Measurements from ENCODE around the gene CAPZB.

CAPZB gene

GRCh38 chr1:19426294-19427086, 58.8 kb downstream of the CAPZB start:
- DNase-seq = no peak

DNA sequence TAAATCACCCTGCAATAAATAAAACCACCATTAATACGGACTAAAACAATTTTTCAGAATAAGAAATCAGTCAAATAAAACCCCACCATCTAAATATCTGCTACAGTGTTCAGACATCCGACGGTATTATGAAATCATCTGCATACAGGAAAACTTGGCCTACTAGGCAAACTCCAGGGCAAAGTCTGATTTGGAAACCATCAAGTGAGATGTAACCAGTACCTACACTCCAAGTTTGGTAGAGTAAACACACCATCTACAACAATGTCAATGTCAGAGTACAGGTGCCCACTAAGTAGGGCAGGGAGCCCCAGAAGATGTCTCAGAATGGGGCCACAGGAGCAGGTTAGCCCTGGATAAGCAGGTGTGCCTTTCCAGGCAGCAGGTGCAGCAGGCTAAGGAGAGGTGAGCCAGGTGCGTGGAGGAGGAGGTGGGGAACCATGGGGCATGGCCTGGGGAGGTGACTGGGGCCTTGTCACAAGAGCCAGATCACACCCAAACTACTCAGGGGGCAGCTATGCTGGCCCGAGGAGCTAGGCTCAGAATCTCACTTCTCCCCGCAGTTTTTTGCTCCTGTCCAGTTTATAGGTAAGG, 59.6 kb downstream of the CAPZB start:
- DNase-seq = no peak

GRCh38 chr1:19424651-19425570, 60.4 kb downstream of the CAPZB start:
- no peak for DNase-seq

- peak; percentile 57 for DNase-seq
These were observed 62.2 kb downstream of the CAPZB start for GRCh38 chr1:19423130-19423529.

GRCh38 chr1:19421365-19421764, 64.0 kb downstream of the CAPZB start:
- DNase-seq = no peak

- DNase-seq = no peak
These were observed 64.7 kb downstream of the CAPZB start for GRCh38 chr1:19420606-19421005.

DNA sequence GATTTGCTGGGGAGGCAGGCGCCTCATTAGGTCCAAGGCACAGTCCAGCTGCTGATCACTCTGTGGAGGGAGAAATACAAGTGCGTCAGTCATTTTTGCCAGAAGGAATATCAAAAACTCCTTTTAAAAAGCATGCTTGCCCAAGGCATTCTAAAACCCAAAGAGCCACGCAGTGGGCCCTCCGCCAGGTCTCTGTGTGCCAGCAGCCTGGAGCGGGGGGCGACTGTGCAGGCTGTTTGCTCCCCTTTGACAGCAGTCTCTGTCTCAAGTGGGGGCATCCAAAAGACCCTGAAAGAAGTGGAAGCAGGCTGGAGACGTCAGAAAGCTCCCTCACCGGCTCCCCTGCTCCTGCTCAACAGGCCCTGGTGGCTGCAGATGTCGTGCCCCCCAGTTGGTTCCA, 65.6 kb downstream of the CAPZB start:
- DNase-seq = no peak

DNA sequence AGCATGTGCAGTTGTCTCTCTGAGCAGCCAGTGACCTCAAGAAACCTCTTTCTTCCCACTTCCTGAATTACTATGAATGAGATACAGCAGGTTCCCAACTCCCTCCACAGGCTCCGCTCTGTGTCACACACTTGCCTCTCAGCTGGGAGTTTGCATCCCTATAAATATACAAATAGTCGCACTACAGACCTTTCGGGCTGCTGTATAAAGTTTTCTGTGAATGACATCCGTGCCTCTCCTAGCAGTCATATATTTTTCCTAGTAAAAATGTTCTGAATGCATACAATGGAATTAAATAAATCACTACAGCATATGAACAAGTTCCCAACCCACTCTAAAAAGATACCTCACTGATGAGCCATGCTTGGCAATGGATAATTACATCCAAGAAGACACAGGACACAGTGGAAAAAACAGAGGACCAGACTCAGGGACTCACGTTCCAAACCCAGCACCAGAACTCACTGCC, 66.8 kb downstream of the CAPZB start:
- DNase-seq = peak; percentile 40

- no peak for DNase-seq
These were observed 68.3 kb downstream of the CAPZB start for GRCh38 chr1:19416921-19417470.

DNA sequence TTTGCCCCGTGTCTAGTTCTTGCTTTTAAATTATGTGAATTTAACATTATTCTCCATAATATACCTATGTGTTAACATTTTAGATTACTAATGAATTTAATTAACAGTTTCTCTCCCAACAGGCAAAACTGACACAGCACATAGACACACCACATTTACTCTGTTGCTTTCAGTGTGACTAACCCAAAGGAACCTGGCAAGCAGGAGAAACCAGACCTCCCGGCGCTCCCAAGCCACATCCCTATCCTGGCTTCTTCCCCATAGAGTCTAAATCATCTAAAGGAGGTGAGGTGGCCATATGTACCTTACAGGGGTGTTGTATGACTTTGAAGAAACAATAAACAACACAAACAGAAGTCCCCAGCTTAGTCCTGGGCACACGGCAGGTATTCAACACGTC, 69.2 kb downstream of the CAPZB start:
- no peak for DNase-seq

- DNase-seq = no peak
These were observed 70.7 kb downstream of the CAPZB start for GRCh38 chr1:19414515-19415121.

DNA sequence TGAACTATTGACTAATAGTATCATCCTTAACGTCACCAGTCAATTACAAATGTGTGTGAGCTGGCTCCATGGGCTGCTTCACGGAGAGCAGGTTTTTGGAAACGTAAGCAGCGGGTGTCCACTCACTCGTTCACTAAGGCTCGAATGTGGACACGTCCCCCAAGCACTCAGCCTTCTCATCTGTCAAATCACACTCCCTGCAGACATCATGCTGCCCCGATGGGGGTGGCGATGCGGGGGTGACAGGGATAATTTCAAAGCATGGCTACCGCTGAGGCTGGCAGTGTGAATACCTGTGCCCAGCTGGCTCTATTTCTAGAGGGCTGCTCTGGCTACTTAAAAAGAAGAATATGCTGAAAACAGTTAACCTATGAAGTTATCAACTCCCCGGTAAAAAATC, 71.3 kb downstream of the CAPZB start:
- no peak for DNase-seq

- no peak for DNase-seq
These were observed 72.7 kb downstream of the CAPZB start for GRCh38 chr1:19412654-19413053.

- no peak for DNase-seq
These were observed 73.7 kb downstream of the CAPZB start for GRCh38 chr1:19411612-19412011.

GRCh38 chr1:19410393-19410792, 74.9 kb downstream of the CAPZB start:
- no peak for DNase-seq

GRCh38 chr1:19409477-19410341, 75.6 kb downstream of the CAPZB start:
- DNase-seq = no peak

GRCh38 chr1:19407494-19408096, 77.7 kb downstream of the CAPZB start:
- DNase-seq = no peak

GRCh38 chr1:19406680-19407079, 78.7 kb downstream of the CAPZB start:
- DNase-seq = no peak

DNA sequence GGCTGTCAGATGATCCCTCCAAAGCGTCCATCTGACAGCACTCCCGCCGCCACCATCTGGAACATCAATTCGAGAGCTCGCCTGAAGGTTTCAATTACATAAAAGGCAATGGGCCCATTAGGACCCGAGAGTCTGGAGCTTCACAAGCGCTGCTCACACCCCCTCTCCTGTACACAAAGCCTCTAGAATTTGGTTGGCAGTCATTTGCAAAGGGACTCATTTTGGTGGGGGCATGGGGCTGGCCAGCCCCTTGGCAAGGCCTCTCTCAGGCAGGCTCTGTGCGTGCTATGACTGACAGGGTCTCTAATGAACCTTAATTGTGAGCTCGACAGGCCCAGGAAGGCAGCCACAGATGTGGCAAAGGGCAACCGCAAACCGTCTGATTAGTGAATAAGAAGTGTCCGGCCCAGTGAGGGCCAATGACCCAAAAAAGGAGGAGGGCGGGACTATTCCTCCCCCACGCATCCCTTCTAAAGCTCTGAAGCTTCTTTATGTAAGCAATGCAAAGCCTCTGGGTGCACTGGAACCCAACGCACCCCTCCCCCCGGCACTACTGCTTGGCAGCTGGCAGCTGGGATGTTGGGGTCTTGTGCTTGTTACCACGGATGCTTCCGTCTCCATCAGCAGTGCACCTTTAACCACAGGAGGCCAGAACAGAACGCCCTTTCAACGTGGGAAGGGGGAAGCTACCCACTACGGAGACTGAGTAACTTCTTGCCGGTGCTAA, 79.4 kb downstream of the CAPZB start:
- peak; percentile 21 for DNase-seq

DNA sequence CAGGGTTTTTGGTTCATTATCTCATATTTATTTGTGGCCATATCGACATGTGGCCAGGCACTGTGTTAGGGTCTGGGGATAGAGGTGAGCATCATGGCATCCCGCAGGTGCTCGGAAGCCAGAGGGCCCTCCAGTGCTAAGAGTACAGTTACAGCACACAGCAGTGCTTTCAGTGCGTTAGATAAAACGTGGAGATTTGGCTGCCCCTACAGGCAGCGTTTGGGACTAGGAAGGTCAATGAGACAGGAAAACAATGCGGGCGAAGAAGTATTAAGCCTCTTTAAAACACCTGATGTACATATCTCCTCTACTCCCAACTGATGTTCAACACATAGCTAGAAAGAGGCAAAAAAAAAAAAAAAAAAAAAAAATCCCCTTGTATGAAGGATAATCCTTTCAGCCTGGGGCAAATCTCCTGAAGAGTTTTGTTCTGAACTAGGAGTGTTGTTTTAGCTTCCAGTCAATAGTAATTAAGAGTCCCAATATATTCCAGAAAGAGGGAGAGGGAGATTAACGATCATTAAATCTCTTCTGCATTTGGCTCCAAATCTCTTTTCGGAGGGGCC, 80.1 kb downstream of the CAPZB start:
- peak; percentile 16 for DNase-seq
